GM06990 (cell line): ENCODE measurements around the gene EXOC3L4.

Source experiments
- DNase-seq: peaks from one replicate; pipeline ENCODE4 v3.0.0-alpha.2; 2011; ENCODE audit not compliant: insufficient read length; ENCODE audit errors: extremely low read depth
- H3K27me3 ChIP-seq: replicated peaks from 2 replicates; pipeline ENCODE4 v1.6.0; 2011; ENCODE audit warnings: low read length; ENCODE audit not compliant: control insufficient read depth, insufficient read depth
- H3K36me3 ChIP-seq: 2 replicates; pipeline ENCODE4 v1.5.1; 2011; ENCODE audit warnings: low read length; ENCODE audit not compliant: control insufficient read depth, insufficient read depth
- H3K4me3 ChIP-seq: replicated peaks from 2 replicates; pipeline ENCODE4 v1.5.1; 2011; ENCODE audit warnings: low read depth, mild to moderate bottlenecking, control low read depth, low read length
- CTCF ChIP-seq: IDR thresholded peaks from 2 replicates; pipeline ENCODE4 v1.5.1; 2011; ENCODE audit warnings: low read length, control low read depth, mild to moderate bottlenecking, inconsistent platforms; ENCODE audit not compliant: insufficient read depth, poor library complexity, severe bottlenecking

EXOC3L4 gene

GRCh38 chr14:103101963-103102688 is 7.6 kb downstream of the EXOC3L4 start:
- DNase-seq, result no peak
- Histone ChIP-seq H3K36me3 (no peaks in the 10 kb centered on the region), H3K4me3 (no peak overlapping the region), H3K27me3 (no peaks in the 10 kb centered on the region; the same call in 1 of the 2 replicates)
- no peak for TF ChIP-seq CTCF

- H3K27me3 ChIP-seq, result no peaks in the 10 kb centered on the region; the same call in 1 of the 2 replicates
- no peak for DNase-seq
- no peaks in the 10 kb centered on the region for H3K36me3 ChIP-seq
- H3K4me3 ChIP-seq, result no peak overlapping the region
- no peak for TF ChIP-seq CTCF
Measured at GRCh38 chr14:103102689-103103260, 8.2 kb downstream of the EXOC3L4 start.

GRCh38 chr14:103103461-103104388 is 9.2 kb downstream of the EXOC3L4 start:
- TF ChIP-seq CTCF, result no peak
- DNase-seq, result no peak
- H3K27me3 ChIP-seq, result no peaks in the 10 kb centered on the region
- H3K4me3 ChIP-seq, result no peak overlapping the region
- no peaks in the 10 kb centered on the region for H3K36me3 ChIP-seq

- no peaks in the 10 kb centered on the region for H3K36me3 ChIP-seq
- no peak for DNase-seq
- no peak overlapping the region for H3K4me3 ChIP-seq
- H3K27me3 ChIP-seq, result no peaks in the 10 kb centered on the region
- TF ChIP-seq CTCF, result no peak
Measured at GRCh38 chr14:103104389-103104653, 9.8 kb downstream of the EXOC3L4 start.

GRCh38 chr14:103104654-103105452 is 10.3 kb downstream of the EXOC3L4 start:
- Histone ChIP-seq H3K4me3 (no peak overlapping the region), H3K27me3 (no peaks in the 10 kb centered on the region), H3K36me3 (no peaks in the 10 kb centered on the region)
- TF ChIP-seq CTCF, result peak; percentile 98
- DNase-seq, result peak; percentile 73
